Activated CD8-positive, alpha-beta memory T cell treated with anti-CD3 and anti-CD28 coated beads for 36 hours (primary cell): ENCODE measurements around the gene C12orf56. TPM values are rescaled to one million over a fixed set of nuclear protein-coding genes. Genes with fewer than 3 reads are reported as not detected.
"Not testable (repeated sequence)": the region's sequence is repeated elsewhere in the genome, so short reads cannot be mapped to it uniquely, and the experiment has no call there.

Experiments
- CTCF ChIA-PET: fragments of 350-600 bp; sonication (Branson Sonifier 250); formaldehyde crosslinking; loops from one replicate; lab custom pipeline; 2021; ENCODE audit warnings: antibody characterized with exemption; lab: Charles Lee
- POLR2A ChIA-PET: fragments of 350-600 bp; sonication (Branson Sonifier 250); formaldehyde crosslinking; loops from one replicate; lab custom pipeline; 2021; ENCODE audit warnings: antibody characterized with exemption; lab: Charles Lee
- total RNA-seq, 2 experiments: library from RNA; stranded (reverse); gene quantifications; one replicate each; pipeline ENCODE4 v1.2.3, GENCODE V29; 2021

The C12orf56 gene
- total RNA-seq, 2 experiments from 2014 or later: not detected

DNA sequence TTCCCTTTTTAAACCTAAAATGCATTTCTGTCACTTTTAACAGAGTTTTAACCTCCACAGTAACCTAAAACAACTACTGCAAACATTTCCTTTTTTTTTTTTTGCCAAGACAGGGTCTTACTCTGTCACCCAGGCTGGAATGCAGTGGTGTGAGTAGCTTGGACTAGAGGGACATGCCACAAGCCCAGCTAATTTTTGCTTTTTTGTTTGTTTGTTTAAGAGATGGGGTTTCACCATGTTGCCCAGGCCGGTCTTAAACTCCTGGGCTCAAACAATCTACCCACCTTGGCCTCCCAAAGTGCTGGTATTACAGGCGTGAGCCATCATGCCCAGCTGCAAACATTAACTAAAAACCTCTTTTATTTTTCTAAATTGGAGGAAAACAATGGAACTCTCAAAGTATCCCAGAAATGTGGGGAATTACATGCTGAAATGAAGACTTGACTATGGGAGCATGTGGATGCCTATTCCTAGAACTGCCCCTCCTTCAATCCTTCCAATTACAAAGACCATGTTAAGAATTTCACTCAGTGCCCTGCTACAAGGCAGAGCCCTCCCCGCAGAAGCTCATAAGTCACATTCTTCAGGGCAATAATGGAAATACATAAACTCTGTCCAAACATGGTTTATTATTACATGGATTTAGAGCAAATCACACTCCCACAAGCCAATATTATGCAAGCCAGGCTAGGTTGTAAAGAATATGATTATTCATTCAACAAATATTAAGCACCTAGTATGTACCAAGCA, 66.9 kb downstream of the C12orf56 start:
- CTCF ChIA-PET: no interaction called here
- POLR2A ChIA-PET: no interaction called here

- ChIA-PET CTCF (no interaction called here), POLR2A (no interaction called here)
These were observed 67.6 kb downstream of the C12orf56 start for GRCh38 chr12:64323006-64323405.

DNA sequence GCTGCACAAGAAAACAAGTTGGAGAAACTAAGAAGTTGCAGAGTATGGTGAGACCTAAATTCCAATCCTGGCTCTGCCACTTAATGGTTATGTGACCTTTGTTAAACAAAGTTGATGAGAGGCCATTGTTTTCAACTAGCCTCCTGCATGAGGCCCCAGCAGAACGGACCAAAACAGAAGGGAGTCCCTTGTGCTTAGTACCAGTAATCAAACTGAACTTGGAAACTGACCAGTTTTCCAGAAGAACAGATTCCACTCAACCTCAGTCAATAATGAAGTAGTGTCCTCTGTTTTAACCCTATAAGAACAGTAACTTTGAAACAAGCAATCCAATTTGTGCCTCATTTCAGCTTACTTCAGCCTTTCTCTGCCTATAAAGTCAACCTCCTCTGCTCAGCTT, 69.9 kb downstream of the C12orf56 start:
- POLR2A ChIA-PET: no interaction called here
- CTCF ChIA-PET: no interaction called here

DNA sequence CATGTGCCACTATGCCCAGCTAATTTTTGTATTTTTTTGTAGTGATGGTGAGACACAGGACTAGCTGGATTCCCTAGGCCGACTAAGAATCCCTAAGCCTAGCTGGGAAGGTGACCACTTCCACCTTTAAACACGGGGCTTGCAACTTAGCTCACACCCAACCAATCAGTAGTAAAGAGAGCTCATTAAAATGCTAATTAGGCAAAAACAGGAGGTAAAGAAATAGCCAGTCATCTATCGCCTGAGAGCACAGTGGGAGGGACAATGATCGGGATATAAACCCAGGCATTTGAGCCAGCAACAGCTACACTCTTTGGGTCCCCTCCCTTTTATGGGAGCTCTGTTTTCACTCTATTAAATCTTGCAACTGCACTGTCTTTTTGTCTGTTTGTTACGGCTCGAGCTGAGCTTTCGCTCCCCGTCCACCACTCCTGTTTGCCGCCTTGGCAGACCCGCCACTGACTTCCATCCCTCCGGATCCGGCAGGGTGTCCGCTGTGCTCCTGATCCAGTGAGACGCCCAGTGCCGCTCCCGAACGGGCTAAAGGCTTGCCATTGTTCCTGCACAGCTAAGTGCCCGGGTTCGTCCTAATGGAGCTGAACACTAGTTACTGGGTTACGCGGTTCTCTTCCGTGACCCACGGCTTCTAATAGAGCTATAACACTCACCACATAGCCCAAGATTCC, 70.9 kb downstream of the C12orf56 start:
- POLR2A ChIA-PET, CTCF ChIA-PET: not testable (repeated sequence)

DNA sequence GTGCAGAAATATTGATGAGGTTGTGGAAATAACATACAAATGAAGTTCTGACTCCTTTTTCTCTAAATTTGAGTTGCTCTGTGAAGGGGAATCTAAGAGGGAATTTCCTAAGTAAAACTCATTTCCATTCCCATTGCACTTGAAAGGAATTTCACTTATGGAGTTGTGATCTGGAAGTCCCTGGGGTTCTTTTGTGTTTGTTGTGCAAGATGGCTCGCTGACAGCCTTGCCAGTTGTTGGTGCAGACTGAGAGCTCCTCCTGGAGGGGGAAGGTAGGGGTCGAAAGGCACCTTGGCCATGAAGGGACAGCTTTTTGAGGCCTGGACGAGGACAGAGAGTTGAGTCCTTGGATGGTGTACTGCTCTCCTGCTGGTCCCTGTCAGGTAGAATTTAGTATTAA, 72.0 kb downstream of the C12orf56 start:
- ChIA-PET CTCF (no interaction called here), POLR2A (no interaction called here)

DNA sequence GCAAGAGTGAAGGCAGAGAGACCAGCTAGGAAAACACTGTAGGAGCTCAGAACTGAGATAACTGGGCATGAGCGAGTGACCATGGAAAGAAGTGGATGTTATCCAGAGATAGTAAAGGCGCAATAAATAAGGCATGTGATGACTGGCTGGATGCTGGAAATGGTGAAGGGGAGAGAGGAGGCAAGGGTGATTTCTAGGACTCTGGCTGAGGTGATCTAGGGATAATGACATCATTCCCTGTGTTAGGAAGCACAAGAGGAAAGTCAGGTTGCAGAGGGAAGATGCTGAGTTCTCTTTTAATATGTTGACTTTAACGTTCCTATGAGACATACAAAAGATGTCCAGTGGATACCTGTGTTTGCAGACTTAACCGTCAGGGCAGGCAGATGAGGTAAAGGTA, 78.7 kb downstream of the C12orf56 start:
- ChIA-PET POLR2A (no interaction called here), CTCF (no interaction called here)

- ChIA-PET CTCF (no interaction called here), POLR2A (no interaction called here)
These were observed 86.0 kb downstream of the C12orf56 start for GRCh38 chr12:64304571-64304970.

GRCh38 chr12:64299628-64300027, 90.9 kb downstream of the C12orf56 start:
- POLR2A ChIA-PET: no interaction called here
- CTCF ChIA-PET: no interaction called here

DNA sequence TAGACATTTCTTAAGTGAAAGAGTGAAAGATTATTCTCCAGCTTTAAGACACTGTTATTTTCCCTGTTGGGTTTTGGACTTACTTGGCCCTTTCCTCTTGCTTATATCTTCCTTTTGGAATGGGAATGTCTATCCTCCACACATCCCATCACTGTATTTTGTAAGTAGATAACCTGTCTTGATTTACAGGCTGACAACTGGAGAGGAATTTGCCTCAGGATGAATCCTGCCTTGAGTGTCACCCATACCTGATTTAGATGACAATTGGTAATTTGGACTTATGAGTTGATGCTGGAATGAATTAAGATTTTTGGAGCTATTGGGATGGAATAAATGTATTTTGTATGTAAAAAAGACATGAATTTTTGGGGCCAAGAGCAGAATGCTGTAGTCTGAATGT, 94.3 kb downstream of the C12orf56 start:
- CTCF ChIA-PET: interaction anchor here (0.7 kb wide), 1 partner anchor 403 kb away, joined by 3 read pairs; no protein-coding TSS in a partner anchor
- POLR2A ChIA-PET: no interaction called here

DNA sequence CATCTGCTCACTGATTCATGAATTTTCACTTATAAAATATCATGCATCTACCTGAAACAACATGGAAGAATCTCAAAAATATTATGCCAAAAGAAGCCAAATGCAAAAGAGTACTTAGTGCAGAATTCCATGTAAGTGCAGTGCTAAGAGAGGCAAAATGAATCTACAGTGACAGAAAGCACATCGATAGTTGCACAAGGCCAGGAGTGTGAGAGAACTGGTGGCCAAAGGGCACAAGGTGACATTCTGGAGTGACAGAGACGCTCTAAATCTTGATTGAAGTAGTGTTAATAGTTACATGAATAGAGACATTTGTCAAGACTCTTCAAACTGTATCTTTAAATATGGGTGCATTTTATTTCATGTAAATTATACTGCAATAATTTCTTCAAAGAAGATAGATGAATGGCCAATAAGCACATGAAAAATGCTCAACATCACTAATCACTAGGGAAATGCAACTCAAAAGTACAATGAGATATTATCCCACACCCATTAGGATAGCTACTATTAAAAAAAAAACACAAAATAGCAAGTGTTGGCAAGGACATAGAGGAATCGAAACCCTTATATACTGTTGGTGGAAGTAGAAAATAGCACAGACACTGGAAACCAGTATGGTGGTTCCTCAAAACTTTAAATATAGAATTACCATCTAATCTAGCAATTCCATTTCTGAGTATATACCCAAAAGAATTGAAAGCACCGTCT, 96.7 kb downstream of the C12orf56 start:
- ChIA-PET POLR2A (no interaction called here), CTCF (no interaction called here)

- POLR2A ChIA-PET, CTCF ChIA-PET: not testable (repeated sequence)
These were observed 97.4 kb downstream of the C12orf56 start for GRCh38 chr12:64293174-64293573.

DNA sequence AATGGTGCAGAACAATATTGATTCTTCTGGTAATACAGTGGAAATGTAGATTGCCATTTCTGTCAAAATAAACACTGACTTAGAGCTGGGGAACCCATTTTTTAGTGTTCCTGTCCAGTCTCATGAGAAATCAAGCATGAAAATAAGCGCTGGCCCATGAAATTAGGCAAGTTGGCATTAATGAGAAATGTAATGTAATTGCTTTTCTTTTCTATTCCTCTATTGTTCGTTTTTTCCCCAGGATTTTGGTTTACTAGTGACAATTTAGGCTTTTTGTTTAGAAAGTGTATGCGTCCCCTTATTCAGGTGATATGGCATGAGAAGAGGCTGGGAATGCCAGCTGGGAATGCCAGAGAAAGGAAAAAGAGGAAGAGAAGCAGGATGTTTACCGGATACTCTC, 104.0 kb downstream of the C12orf56 start:
- CTCF ChIA-PET: no interaction called here
- POLR2A ChIA-PET: no interaction called here

DNA sequence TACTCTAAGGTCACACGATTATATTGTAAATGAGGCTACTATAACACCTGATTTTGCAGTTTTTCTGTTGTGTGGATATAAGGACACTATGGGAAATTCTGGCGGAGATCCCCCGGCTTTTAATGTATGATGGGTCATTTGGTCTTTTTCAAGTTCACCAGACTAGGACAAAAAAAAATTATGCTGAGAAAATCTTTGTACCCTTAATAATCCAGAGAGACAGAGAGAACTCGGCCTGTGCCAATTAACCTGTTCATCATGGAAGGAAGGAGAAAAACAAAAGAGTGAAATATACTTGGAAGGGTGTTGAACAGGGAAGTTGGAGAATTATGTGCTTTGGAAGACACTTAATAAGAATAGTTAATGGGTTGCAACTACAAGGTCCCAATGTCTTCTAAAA, 106.3 kb downstream of the C12orf56 start:
- ChIA-PET POLR2A (interaction anchor here (0.7 kb wide), 1 partner anchor 125 kb away, joined by 4 read pairs; no protein-coding TSS in a partner anchor), CTCF (no interaction called here)

DNA sequence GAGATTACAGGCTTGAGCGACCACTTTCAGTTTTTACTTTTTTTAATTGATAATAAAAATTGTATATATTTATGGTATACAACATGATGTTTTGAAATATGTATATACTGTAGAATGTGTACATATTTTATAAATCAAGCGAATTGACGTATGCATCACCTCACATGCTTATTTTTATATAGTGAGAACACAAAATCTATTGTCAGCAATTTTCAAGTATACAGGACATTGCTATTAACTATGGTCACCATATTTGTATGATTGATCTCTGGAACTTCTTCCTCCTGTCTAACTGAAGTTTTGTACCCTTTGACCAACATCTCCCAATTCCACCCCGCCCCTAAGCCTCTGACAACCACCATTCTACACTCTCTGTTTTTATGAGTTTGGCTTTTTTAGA, 112.1 kb downstream of the C12orf56 start:
- POLR2A ChIA-PET: no interaction called here
- CTCF ChIA-PET: no interaction called here

DNA sequence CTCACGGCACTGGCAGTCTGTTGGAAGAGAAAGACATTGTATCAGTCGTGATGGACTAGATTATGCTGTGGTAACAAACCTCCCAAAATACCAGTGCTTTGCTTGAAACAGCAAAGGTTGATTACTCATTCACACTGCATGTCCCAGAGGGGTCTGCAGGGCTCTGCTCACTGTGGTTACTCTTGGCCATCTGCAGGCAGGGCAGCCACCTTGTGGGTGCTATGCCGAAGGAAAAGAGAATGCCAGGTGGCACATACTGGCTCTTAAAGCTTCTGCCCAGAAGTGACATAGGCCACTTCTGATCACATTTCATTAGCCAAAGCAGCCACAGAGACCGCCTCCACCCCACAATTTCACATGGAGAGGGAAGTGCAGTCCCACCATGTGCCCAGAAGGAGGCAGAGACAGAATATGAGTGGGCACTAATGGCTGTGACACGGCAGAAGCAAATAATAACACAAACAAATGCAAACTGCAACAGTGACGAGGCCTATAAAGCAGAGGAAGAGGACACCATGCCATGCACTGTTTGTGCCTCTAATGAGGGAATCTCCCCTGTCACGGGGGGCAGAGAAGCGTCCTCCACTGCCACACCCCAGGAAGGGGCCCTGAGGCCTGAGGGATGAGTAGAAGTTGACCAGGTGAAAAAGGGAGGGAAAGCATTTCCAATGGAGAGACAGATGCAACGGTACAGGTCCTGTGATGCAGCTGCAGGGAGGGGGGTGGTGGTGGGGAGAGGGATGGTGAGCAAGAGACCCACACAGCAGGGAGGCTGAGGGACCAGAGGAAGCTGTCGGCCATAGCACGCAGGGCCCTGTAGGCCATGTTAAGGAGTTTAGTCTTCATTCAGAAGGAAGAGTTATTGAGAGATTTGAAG, 116.8 kb downstream of the C12orf56 start:
- ChIA-PET CTCF (no interaction called here), POLR2A (no interaction called here)

GRCh38 chr12:64270411-64270810, 120.1 kb downstream of the C12orf56 start:
- POLR2A ChIA-PET: no interaction called here
- CTCF ChIA-PET: interaction anchor here (1.0 kb wide), 1 partner anchor 14 kb away, joined by 4 read pairs; no protein-coding TSS in a partner anchor

DNA sequence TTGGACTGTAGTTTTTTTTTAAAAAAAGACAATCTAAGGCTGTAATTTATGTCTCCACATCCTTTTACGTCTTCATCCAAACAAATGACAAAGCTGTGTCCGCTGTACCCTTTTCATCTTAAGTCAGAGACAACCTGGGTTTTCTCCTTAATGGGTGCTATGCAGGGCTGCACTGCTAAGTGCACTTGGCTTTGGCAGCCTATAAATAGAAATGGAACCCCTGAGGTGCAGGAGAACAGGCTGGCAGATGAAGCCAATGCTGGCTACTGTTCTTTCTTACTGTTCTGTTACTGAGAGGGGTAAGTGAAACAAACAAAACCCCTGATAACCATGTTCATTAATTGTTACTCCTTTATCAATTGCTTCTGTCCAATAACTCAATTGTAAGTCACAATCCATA, 121.4 kb downstream of the C12orf56 start:
- POLR2A ChIA-PET: no interaction called here
- CTCF ChIA-PET: interaction anchor here (1.0 kb wide), 1 partner anchor 12 kb away, joined by 4 read pairs; no protein-coding TSS in a partner anchor

DNA sequence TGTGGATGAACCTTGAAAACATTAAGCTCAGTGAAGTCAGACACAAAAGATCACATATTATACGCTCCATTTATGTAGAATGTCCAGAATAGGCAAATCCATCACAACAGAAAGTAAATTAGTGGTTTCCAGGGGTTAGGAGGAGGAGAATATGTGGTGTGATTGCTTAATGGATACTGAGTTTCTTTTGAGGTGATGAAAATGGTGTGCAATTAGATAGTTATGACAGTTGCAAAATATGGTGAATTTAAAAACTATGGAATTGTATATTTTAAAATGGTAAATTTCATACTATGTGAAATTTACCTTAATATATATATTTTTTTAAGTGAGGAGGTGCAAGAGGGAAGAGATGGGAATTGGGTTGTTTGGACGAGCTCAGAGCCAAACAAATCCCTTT, 122.1 kb downstream of the C12orf56 start:
- CTCF ChIA-PET: no interaction called here
- POLR2A ChIA-PET: no interaction called here

DNA sequence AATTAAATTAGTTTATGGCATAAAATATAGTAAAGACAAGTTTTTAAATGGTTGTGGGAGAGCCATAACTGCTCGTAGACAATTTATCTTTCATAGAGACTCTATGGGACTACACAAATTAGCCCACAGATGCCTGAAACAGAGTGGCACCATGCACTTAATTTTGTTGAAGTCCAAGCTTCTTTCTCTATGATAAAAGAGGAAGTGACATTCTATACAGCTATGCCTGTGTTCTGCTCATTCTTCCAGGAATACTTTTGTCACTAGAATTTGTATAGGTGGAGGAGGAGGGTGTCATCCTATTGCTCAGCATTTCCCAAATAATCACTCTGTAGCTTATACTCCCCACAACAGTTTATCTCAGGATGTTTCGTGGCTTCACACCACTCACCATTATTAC, 124.7 kb downstream of the C12orf56 start:
- ChIA-PET POLR2A (no interaction called here), CTCF (no interaction called here)
